SKM-1 (cell line): Measurements from ENCODE around the gene GPD2.
"Not testable (repeated sequence)": the region's sequence is repeated elsewhere in the genome, so short reads cannot be mapped to it uniquely, and the experiment has no call there.

Experiments
- DNase-seq: peaks from one replicate; lab custom pipeline; 2025; ENCODE audit not compliant: unreplicated experiment; lab: John Stamatoyannopoulos, UW

Gene GPD2

DNA sequence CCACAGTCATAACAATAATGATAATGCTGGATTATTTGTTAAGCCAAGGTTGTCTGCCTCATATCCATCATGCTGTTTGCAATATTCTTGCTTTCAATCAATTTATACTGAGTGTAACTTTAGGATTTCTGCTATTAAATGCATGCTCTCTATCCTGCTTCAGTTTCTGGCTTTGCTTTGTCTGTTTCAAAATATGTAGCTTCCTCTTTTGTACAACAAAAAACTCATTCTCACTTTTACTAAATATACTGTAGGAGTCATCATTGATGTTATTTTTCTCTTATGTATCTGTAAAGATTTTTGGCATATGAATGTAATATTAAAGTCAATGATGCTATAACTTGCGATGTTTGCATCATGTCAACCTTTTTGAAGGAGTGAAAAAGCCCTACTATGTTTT, 149.3 kb downstream of the GPD2 start:
- no peak for DNase-seq

DNA sequence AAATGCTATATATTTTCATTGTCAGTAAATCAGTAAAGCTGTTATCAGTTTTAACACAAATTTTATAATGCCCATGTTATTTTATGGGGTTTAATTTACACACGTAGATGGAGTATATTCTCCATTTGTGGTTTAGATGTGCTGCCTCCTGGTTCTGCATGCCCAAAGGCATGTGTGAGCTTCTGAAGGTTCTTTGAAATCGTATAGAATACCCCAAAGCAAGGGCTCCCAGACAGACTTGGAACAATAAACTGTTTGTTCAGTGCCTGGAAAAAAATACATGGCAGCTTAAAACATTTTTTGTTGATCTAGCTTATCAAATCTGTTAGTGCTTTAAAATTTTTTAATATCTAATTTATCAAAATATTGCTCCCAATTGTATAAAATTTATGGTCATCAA, 150.4 kb downstream of the GPD2 start:
- DNase-seq, result no peak

DNA sequence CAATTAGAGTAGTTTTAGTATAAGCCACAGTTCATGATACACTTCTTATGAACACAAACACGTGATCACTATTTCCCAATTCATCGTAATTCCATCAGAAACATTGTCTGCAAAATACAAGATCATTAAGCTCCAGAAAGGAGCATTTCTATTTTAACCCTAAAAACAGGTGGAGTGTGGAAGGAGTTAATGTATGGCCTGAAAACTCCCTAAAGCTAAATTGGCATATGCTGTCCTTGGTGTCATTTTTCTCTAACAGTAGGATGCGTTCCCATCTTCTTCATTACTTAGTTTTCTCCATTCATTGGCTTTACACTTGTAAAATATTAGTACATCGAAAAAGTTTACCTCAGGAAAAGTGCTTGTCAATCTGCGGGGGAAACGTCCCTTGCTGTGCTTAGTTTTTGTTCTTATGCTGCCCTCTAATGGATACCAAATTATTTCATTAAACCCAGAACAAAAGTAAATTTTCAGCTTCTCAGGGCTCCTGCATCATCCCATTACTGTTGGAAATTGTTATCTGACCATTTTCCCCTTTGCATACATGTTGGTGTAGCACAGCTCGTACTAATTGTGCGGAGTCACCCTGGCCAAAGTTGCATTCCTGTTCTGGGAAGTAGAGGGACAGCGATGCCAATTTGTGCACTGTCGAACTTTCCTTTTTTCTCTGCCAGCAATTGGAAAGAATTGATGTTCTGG, 153.4 kb downstream of the GPD2 start:
- DNase-seq, result peak; percentile 9

DNA sequence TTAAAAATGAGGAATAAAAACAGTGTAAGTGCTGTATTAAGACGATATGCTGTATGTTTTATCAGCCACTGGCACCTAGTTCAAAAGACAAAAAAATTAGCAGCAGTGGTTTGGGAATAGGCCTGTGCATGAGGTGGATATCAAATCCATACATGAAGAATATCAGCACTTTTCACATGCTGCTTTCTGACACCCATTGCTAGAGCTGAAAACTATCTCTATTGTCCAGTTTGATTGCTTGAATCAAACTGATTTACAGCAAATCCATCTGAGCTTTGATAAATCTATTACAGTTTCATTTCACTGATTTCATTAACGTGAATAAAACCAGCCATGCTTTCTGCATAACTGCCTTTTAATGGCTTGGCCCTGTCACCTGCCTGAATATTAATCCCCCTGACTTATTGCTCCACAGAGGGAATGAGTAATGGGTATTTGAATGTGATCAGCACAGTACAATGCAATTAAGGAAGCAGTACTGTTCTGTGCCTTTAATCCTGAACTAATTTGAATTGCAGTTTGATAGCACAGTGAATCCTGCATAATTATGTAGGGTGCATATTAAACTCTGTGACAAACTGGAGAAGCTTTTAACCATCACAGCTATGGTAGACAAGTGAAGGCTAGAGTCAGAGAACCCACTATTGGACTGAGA, 154.0 kb downstream of the GPD2 start:
- no peak for DNase-seq

DNA sequence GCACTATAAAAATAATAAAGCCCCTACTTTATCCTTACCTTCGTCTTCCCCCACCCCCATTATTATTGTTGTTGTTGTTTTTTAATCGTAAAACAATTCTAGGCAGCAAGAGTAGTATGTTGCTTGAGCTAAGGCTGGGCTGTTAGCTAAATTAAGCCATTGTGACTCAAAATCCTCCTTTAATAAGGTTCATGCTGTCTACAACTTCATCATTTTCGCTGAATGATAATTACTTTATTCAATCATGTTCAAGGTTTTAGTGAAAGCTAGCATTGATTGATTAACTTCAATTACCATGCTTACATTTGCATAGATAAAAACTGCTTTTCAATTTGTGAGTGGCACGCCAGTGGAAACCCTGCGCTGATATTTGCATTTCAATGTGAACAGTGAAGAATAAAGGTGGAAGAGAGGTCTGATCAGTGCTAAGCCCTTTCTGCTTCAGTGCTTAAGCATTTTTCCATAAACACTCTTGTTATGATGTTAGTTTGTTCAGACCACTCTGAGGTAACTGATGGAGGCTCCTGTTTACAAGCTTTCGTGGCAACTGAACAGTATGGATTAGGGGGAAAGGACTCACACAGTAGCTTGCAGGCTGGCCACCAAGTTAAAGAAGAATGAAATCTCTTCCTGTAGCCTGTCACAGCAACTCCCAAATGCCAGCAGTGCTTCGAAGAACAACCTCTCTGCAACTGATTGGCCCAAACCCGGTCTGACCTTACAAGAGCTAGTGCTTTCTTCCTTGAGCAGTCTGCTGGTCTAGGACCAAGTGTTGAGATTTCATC, 156.8 kb downstream of the GPD2 start:
- no peak for DNase-seq

DNA sequence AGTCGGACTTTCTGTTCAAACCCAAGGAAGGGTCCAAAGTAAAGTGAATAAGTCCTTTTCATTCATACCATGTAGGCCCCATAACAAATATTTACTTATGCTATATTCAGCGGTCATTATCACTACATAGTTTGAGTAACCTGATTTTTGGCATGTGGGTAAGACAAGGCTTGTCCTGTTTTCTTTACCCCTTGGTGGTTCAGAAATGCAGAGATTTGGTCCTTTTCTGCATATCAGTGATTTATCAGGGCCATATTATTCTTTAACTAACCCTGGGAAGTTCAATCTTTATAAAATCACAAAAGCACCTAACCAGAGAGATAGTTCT, 157.4 kb downstream of the GPD2 start:
- no peak for DNase-seq

DNA sequence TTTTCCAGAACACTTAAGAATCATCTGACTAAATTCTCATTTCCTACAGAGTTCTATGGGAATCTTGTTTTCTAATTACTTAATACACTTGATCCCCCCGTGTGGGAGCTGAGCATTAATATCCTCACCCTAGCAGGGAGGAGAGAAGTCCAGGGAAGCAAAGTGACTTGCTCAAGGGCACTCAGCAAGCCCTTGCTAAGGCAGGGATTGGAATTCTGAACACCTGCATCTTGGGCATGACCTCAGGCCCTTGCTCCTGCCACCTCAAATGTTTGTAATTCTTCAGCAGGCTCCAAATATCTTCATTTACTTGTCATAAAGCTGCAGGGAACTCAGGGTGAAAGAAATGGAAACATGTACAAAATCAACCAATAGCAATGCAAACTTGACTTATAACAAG, 162.4 kb downstream of the GPD2 start:
- DNase-seq, result no peak

DNA sequence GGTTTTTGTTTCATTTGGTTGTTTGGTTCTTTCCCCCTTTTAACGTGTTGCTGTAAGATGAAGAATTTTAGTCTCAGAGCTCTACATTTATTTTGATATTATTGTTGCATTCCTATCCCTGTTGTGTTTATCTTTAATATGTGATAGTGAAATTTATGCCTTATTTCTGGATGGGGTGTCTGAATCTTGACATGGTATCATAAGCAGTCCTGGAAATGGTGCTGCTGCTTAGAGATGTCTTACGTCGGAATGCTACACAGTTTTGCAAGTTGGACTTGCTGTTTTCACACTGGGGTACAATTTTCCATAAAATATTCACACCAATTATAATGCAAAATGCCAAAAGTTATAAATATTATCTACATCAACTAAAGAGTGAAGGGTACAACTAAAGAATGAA, 164.0 kb downstream of the GPD2 start:
- DNase-seq, result no peak

DNA sequence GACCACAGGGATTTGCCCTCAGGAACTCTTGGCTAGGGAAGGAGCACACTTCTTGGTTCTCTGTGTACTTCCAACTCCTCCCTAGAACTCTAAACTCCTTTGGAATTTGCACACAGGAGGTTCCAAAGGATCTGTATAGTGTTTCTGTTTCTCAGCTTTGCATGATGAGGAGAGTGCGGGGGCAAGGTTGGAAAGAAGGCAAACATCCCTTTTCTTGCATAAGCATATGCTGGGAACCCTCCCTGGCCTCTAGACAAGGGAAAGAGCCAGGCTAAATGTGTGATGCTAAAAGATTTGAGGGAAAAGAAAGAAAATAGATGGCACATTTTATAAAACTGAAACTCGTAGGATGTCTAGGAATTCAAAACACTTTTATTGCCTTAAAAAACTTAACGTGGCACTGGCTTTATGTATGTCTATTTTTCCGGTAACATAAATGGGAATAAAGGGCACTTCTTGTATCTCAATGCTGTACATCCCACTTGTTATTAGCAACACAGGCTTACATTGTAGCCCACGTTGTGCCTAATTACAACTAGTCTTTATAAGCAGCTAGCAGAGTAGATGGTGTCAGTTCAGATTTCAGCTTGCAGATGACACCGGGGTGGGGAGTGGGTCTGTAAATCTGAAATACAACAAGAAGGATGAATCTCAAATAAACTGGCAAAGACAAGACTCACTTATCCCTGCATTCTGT, 165.8 kb downstream of the GPD2 start:
- DNase-seq, result no peak

DNA sequence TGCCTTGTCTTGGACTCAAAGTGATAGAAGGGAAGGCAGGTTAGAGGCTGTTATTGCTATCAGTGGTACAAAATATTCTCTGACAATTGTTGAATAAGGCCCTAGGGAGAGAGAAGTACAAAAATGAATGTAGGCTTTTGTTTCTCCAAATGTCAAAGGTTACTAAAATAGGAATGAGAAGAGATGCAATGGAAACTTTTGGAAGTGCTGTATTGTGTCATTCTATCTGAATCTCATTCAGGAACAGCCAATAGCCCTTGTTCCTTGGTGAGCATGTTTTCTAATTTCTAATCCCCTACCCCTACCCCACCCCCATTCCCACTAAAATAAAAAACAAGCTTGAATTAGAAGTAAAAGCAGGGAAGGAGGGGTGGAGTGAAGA, 166.4 kb downstream of the GPD2 start:
- DNase-seq, result no peak

DNA sequence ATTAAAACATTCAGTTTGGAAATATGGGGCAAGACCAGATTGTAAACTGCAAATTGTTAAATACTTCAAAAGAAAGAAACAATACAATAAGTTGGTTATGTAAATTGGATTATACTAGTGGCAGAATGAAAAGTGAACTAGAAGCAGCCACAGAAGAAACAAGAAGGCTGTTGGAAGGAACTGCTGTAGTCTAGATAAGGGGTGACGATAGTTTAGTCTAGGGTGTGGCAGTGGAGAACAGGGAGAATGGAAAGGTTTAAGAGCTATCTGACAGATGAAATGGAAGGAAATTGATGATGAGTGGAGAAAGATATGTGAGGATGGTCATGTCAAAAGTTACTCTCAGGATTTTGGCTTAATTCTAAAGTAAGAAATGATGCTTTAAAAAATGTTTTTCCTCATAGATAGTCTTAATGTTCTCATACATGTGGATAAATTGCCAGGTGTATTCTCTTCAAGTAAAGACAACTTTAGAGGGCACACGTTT, 179.7 kb downstream of the GPD2 start:
- DNase-seq, result no peak

DNA sequence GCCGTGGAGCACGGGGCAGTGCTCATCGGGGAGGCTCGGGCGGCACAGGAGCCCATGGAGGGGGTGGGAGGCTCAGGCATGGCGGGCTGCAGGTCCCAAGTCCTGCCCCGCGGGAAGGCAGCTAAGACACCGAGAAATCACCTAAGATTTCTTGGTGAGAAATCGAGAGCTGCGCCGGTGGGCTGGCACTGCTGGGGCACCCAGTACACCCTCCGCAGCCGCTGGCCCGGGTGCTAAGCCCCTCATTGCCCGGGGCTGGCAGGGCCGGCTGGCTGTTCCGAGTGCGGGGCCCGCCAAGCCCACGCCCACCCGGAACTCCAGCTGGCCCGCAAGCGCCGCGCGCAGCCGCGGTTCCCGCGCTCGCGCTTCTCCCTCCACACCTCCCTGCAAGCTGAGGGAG, 181.9 kb downstream of the GPD2 start:
- not testable (repeated sequence) for DNase-seq

DNA sequence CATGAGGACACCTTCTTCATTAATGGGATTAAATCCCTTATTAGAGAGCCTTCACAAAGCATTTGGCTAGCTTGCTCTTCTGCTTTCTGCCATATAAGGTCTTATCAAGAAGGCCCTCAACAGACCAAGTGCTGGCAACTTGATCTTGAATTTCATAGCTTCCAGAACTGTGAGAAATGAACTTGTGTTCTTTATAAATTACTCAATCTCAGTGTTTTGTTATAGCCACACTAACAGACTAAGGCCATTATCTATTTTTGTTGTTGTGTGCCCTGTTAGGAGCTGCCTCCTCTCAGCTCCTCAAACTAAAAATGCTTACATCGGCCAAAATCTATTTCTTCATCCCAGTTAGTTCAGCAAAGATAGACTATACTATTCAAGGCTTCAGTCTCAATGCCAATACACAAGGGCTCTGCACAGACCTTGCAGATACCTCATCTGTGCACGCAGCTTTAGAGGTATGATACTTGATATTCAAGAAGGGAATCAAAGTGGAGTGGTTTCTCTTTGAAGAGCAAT, 182.9 kb downstream of the GPD2 start:
- DNase-seq, result no peak

DNA sequence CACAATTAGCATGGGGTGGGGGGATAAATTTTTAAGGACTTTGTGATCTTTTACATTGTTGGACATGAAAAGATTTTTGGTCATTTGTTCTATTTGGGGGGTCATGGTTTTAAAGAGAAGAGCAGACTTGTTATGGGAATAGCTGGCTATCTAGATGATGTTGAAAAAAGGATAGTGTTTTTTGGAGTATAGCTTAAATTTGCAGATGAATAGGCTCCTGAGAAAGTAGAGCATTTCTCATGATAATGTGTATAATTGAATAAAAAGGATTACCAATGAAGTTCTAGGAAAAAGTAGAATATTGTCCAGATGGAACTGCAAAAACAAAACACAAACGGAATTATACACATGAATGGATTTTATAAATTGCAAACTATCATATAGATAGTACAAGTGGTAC, 186.3 kb downstream of the GPD2 start:
- DNase-seq, result no peak

DNA sequence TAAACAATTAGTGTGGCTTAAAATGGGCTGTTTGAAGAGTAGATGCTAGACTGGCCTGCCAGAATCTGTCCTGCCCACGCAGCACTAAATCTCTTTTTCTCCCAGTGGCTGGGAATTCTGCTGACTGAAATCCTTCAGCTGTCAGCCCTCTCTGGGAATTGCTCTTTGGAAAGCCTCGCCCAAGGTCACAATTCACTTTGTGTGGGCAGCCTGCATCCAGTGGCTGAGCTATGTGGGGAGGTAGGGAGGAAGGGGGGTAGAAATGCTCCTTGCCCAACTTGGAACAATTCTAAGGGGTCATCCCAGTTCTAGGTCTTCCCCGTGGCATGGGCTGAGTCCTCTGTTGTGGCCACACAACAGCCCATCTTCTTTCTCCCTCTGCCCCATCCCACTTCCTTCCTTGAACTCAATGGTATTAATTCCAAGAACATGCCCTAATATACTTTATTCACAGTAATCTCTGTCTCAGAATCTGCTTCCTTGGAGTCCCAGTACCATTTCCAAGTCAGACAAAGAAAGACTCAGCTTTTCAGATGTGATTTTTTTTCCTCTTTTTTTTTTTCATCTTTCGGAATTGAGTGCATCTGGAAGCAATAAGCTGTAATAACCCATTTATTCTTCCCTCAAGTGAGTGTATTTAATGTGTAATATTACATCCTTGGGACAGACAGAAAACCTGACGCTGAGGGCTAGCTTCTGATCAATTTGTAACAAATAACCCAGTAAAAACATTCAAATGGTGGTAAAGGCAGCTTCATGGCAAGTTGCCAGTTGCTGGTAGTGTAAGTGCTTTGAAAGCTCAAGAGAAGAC, 189.4 kb downstream of the GPD2 start:
- DNase-seq, result no peak

DNA sequence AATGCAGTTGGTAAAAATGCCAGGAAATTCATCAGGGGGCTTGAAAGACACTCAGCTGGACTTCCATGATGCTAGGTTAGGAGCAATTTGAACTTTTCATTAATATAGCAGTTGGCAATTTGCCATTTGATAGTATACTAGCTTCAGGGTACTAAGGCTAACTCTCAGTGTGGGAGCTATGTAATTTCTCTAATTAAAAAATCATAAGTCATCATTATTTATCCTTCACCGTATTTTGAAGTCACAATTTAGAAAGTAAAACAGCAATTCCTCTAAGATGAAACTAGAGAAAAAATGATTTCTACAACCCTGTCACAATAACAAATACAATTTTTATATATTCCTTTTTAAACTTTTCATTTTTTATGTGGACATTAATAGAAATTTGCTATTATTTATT, 190.8 kb downstream of the GPD2 start:
- no peak for DNase-seq

DNA sequence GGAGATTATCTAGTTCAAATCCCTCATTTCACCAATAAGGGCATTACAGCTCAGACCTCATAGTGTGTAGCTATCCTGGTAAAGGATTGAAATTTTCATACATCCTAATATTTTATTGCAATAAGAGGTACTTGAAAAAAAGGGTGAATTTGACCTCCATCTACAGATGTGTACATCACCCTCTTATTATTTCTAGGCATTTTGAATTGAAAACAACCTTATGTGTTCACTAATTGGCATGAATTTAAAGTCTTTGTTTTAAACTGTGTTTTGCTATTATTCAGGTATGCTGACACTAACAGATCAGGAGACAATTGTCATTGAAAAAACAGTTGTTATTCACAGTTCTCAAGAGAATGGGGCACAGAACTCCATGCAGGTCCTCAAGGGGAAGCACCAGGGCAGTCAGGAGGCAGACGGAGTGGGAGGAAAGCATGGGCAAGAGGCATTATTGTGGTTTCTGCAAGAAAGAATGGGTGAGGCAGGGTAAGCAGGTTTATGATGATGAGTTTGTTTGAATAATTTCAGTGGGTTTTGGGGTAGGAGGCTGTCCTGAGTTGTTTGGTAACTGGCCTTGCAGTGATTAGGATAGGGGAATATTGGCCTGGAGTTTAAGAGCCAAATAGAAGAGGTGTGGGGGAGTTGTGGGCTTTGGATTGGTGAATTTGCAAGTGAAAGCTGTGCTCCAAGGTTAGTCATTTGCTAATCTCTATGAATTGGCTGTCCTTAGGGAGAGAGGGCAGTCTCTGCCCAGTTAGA, 194.6 kb downstream of the GPD2 start:
- DNase-seq, result no peak

DNA sequence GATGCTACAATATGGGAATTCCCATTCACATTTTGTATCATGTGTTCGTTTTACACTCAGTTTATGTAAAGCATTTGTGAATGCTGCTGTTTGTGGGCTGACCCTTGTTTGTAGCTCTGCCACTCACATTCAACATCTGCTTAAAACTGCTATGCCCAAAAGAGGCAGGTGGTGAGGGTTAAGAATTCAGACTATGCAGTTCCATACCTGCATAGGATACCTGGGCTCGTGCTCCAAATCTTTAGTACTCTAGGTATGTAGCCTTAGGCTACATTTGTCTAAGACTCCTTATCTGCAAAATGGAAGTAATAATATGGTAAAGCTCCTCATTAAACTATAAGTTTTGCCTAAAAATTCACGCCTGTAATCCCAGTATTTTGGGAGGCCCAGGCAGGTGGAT, 199.5 kb downstream of the GPD2 start:
- DNase-seq, result no peak
